ENCODE results near the gene DUSP28. TPM values are rescaled to one million over a fixed set of nuclear protein-coding genes. Genes with fewer than 3 reads are reported as not detected.
A peak's percentile ranks its signal among the peaks of the same experiment; 100 is the strongest.
"Not testable (repeated sequence)": the region's sequence is repeated elsewhere in the genome, so short reads cannot be mapped to it uniquely, and the experiment has no call there.

Gene DUSP28
- total RNA-seq, 1 donor from 2014 or later, result 54.0 TPM

- no peak for DNase-seq (ENCODE audit: low read depth)
These were observed 32.9 kb upstream of the DUSP28 start for GRCh38 chr2:240527153-240527750.

GRCh38 chr2:240528406-240529040 lies 31.6 kb upstream of the DUSP28 start:
- DNase-seq (ENCODE audit: low read depth), result no peak

GRCh38 chr2:240529344-240529999 lies 30.7 kb upstream of the DUSP28 start:
- no peak for DNase-seq (ENCODE audit: low read depth)

GRCh38 chr2:240530181-240530580 lies 30.0 kb upstream of the DUSP28 start:
- no peak for DNase-seq (ENCODE audit: low read depth)

- DNase-seq (ENCODE audit: low read depth), result no peak
These were observed 29.1 kb upstream of the DUSP28 start for GRCh38 chr2:240531038-240531437.

GRCh38 chr2:240532031-240532775 lies 28.0 kb upstream of the DUSP28 start:
- peak; percentile 11 for DNase-seq (ENCODE audit: low read depth)

- DNase-seq (ENCODE audit: low read depth), result no peak
These were observed 22.0 kb upstream of the DUSP28 start for GRCh38 chr2:240538031-240538780.

GRCh38 chr2:240539101-240539500 lies 21.1 kb upstream of the DUSP28 start:
- not testable (repeated sequence) for DNase-seq (ENCODE audit: low read depth)

- no peak for DNase-seq (ENCODE audit: low read depth)
These were observed 20.3 kb upstream of the DUSP28 start for GRCh38 chr2:240539906-240540305.

- DNase-seq (ENCODE audit: low read depth), result no peak
These were observed 8.9 kb upstream of the DUSP28 start for GRCh38 chr2:240551288-240551687.

GRCh38 chr2:240551811-240552210 lies 8.3 kb upstream of the DUSP28 start:
- no peak for DNase-seq (ENCODE audit: low read depth)

GRCh38 chr2:240553956-240554480 lies 6.1 kb upstream of the DUSP28 start:
- no peak for DNase-seq (ENCODE audit: low read depth)

- no peak for DNase-seq (ENCODE audit: low read depth)
These were observed 5.2 kb upstream of the DUSP28 start for GRCh38 chr2:240554767-240555493.

GRCh38 chr2:240555541-240556250 lies 4.5 kb upstream of the DUSP28 start:
- no peak for DNase-seq (ENCODE audit: low read depth)

- DNase-seq (ENCODE audit: low read depth), result no peak
These were observed 3.5 kb upstream of the DUSP28 start for GRCh38 chr2:240556553-240557100.

GRCh38 chr2:240557101-240557751 lies 2.9 kb upstream of the DUSP28 start:
- DNase-seq (ENCODE audit: low read depth), result no peak

GRCh38 chr2:240557808-240558207 lies 2.3 kb upstream of the DUSP28 start, which contains the start of gene ANKMY1:
Gene ANKMY1 (minus strand): TSS chr2:240557988. CDS start chr2:240557335, 653 bp downstream.
- DNase-seq (ENCODE audit: low read depth), result peak; percentile 30

GRCh38 chr2:240558236-240558761 lies 1.9 kb upstream of the DUSP28 start:
- DNase-seq (ENCODE audit: low read depth), result no peak

All from myocyte (in vitro differentiated cells).